ENCODE data around the gene ATP6V1D. TPM values are rescaled to one million over a fixed set of nuclear protein-coding genes. Genes with fewer than 3 reads are reported as not detected.

Gene ATP6V1D
- total and polyA plus RNA-seq, 9 of the 15 experiments (the other 6 are each of a cell fraction or from before 2014, with no cell fraction given), result 35.5 to 91.0 (median 50.0) TPM

DNA sequence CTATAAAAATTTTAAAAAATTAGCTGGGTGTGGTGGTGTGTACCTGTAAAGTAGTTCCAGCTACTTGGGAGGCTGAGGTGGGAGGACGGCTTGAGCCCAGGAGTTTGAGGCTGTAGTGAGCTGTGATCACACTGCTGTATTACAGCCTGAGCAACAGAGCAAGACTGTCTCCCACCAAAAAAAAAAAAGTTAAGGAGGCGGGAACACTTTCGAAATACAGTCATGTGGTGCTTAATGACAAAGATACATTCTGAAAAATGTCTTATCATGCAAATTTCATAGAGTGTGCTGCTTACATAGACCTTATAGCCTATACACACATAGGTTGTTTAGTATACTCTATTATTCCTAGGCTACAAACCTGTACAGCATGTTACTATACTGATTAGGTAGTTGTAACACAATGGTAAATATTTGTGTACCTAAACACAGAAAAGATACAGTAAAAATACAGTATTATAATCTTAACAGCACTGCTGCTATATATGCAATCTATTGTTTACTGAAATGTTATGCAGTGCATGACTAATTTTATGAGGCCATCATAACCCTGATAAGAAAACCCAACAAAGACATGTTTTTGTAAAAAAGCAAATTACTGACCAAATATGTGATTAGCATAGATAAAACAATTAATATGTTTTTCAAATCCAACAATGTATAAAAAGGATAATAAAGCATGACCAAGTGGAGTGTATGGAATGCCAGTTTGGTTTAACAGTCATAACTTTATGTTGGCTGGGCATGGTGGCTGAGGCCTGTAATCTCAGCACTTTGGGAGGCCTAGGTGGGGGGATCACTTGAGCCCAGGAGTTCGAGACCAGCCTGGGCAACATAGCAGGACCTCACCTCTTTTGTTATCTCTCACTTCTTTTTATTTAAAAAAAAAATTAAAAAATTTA, 11.9 kb upstream of the ATP6V1D start (continued):
- TF ChIP-seq, protein P1, sequence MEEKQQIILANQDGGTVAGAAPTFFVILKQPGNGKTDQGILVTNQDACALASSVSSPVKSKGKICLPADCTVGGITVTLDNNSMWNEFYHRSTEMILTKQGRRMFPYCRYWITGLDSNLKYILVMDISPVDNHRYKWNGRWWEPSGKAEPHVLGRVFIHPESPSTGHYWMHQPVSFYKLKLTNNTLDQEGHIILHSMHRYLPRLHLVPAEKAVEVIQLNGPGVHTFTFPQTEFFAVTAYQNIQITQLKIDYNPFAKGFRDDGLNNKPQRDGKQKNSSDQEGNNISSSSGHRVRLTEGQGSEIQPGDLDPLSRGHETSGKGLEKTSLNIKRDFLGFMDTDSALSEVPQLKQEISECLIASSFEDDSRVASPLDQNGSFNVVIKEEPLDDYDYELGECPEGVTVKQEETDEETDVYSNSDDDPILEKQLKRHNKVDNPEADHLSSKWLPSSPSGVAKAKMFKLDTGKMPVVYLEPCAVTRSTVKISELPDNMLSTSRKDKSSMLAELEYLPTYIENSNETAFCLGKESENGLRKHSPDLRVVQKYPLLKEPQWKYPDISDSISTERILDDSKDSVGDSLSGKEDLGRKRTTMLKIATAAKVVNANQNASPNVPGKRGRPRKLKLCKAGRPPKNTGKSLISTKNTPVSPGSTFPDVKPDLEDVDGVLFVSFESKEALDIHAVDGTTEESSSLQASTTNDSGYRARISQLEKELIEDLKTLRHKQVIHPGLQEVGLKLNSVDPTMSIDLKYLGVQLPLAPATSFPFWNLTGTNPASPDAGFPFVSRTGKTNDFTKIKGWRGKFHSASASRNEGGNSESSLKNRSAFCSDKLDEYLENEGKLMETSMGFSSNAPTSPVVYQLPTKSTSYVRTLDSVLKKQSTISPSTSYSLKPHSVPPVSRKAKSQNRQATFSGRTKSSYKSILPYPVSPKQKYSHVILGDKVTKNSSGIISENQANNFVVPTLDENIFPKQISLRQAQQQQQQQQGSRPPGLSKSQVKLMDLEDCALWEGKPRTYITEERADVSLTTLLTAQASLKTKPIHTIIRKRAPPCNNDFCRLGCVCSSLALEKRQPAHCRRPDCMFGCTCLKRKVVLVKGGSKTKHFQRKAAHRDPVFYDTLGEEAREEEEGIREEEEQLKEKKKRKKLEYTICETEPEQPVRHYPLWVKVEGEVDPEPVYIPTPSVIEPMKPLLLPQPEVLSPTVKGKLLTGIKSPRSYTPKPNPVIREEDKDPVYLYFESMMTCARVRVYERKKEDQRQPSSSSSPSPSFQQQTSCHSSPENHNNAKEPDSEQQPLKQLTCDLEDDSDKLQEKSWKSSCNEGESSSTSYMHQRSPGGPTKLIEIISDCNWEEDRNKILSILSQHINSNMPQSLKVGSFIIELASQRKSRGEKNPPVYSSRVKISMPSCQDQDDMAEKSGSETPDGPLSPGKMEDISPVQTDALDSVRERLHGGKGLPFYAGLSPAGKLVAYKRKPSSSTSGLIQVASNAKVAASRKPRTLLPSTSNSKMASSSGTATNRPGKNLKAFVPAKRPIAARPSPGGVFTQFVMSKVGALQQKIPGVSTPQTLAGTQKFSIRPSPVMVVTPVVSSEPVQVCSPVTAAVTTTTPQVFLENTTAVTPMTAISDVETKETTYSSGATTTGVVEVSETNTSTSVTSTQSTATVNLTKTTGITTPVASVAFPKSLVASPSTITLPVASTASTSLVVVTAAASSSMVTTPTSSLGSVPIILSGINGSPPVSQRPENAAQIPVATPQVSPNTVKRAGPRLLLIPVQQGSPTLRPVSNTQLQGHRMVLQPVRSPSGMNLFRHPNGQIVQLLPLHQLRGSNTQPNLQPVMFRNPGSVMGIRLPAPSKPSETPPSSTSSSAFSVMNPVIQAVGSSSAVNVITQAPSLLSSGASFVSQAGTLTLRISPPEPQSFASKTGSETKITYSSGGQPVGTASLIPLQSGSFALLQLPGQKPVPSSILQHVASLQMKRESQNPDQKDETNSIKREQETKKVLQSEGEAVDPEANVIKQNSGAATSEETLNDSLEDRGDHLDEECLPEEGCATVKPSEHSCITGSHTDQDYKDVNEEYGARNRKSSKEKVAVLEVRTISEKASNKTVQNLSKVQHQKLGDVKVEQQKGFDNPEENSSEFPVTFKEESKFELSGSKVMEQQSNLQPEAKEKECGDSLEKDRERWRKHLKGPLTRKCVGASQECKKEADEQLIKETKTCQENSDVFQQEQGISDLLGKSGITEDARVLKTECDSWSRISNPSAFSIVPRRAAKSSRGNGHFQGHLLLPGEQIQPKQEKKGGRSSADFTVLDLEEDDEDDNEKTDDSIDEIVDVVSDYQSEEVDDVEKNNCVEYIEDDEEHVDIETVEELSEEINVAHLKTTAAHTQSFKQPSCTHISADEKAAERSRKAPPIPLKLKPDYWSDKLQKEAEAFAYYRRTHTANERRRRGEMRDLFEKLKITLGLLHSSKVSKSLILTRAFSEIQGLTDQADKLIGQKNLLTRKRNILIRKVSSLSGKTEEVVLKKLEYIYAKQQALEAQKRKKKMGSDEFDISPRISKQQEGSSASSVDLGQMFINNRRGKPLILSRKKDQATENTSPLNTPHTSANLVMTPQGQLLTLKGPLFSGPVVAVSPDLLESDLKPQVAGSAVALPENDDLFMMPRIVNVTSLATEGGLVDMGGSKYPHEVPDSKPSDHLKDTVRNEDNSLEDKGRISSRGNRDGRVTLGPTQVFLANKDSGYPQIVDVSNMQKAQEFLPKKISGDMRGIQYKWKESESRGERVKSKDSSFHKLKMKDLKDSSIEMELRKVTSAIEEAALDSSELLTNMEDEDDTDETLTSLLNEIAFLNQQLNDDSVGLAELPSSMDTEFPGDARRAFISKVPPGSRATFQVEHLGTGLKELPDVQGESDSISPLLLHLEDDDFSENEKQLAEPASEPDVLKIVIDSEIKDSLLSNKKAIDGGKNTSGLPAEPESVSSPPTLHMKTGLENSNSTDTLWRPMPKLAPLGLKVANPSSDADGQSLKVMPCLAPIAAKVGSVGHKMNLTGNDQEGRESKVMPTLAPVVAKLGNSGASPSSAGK (IDR thresholded peaks at IDR 0.05), result no peak
- no peak for TF ChIP-seq CHD1 (IDR thresholded peaks at IDR 0.05; ENCODE audit: low read length)

Data from K562 (cell line).